Measurements from ENCODE around the gene S1PR5. TPM values are rescaled to one million over a fixed set of nuclear protein-coding genes. Genes with fewer than 3 reads are reported as not detected.
A peak's percentile ranks its signal among the peaks of the same experiment; 100 is the strongest.

Gene S1PR5
- total and polyA plus RNA-seq, 10 of the 15 experiments (the other 5 are each of a cell fraction or from before 2014, with no cell fraction given): 0.04 TPM; not detected in 9

DNA sequence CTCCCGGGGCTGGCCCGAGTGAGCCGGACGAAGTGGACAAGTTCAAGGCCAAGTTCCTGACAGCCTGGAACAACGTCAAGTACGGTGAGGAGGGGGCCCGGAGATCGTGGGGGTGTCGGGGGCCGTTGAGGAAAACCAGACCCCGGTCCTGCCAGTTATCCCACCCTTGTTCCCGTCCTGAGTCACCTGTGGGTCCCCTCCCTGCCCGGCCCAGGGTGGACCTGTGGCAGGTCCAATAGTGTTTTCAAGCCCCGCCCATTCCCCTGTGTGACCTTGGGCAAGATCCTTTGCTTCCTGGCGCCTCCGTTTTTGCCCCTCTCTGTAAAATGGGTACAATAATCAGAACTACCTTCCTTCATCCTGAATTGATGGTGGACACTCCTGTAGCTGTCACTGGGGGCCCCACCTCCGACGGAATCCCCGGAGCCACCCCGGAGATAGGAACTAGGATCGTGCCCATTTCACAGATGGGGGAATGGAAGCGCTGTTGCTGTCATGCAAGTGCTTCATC, 27.1 kb upstream of the S1PR5 start:
- TF ChIP-seq MXI1 (IDR thresholded peaks at IDR 0.05; ENCODE audit: low read depth, low read length): no peak
- TF ChIP-seq, protein P1, sequence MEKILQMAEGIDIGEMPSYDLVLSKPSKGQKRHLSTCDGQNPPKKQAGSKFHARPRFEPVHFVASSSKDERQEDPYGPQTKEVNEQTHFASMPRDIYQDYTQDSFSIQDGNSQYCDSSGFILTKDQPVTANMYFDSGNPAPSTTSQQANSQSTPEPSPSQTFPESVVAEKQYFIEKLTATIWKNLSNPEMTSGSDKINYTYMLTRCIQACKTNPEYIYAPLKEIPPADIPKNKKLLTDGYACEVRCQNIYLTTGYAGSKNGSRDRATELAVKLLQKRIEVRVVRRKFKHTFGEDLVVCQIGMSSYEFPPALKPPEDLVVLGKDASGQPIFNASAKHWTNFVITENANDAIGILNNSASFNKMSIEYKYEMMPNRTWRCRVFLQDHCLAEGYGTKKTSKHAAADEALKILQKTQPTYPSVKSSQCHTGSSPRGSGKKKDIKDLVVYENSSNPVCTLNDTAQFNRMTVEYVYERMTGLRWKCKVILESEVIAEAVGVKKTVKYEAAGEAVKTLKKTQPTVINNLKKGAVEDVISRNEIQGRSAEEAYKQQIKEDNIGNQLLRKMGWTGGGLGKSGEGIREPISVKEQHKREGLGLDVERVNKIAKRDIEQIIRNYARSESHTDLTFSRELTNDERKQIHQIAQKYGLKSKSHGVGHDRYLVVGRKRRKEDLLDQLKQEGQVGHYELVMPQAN (conservative IDR thresholded peaks at IDR 0.05): 0 out of 2 replicates have a peak, but pooled peaks have one; percentile 10
- TF ChIP-seq ESRRA (IDR thresholded peaks at IDR 0.05; ENCODE audit: low read length): peak; percentile 86; the same call in 1 of the 2 replicates
- H3K9me3 ChIP-seq (replicated peaks; ENCODE audit: control insufficient read depth, insufficient read depth, low read length): no peaks in the 10 kb centered on the region
- peak overlapping the region; percentile 100 for H3K4me2 ChIP-seq (ENCODE audit: control insufficient read depth, insufficient read depth)
- intact Hi-C loops (cut with micrococcal nuclease; ENCODE audit: unreplicated experiment) (no loop called here), in situ Hi-C loops (cut with MboI) (no loop called here)
- peak; percentile 52 for ATAC-seq
- WGBS (ENCODE audit: insufficient coverage, insufficient replicate concordance, low lambda C conversion rate, missing lambda C conversion rate): 13% methylated on average over 22 of the region's 22 CpGs
- POLR2A ChIA-PET: interaction anchor here (0.5 to 2.5 kb wide), 5 partner anchors 9 to 527 kb away, joined by 3 to 7 read pairs (median 6); no protein-coding TSS in a partner anchor
- CTCF ChIA-PET: interaction anchor here (1.1 kb wide), 1 partner anchor 99 kb away, joined by 3 read pairs; no protein-coding TSS in a partner anchor
- no peaks in the 10 kb centered on the region for H4K20me1 ChIP-seq (ENCODE audit: control insufficient read depth, insufficient read depth)
- FAIRE-seq: no peak
- peak overlapping the region; percentile 97 for H3K9ac ChIP-seq (ENCODE audit: control insufficient read depth, insufficient read depth, low read length)
- peak overlapping the region; percentile 93 for H3K4me3 ChIP-seq
- no peak for DNase-seq (ENCODE audit: low read depth, low spot score)
- BruUV-seq (replicated peaks): no TSS peak
- H2AFZ ChIP-seq (ENCODE audit: control insufficient read depth, low read depth, low read length): peak overlapping the region; percentile 86
- RAD21 ChIA-PET (ENCODE audit: unreplicated experiment): no interaction called here
- H3K79me2 ChIP-seq (ENCODE audit: control insufficient read depth, insufficient read depth, low read length): peaks cover 11% of the 10 kb centered on the region
- H3K27me3 ChIP-seq (replicated peaks in 1 of 2; ENCODE audit: control insufficient read depth in 2 of 2, insufficient read depth in 2 of 2, low read length in 1 of 2): peaks cover 0 to 1% of the 10 kb centered on the region in 2 experiments; a peak in 1 of 4 replicates
- peaks cover 11% of the 10 kb centered on the region for H3K4me1 ChIP-seq (ENCODE audit: control insufficient read depth, insufficient read depth, low read length)
- SMC1A ChIA-PET (ENCODE audit: uncharacterized antibody, unreplicated experiment): no interaction called here
- peaks cover 0 to 1% of the 10 kb centered on the region in 2 experiments; a peak in 2 of 4 replicates for H3K36me3 ChIP-seq (ENCODE audit: control insufficient read depth in 2 of 2, insufficient read depth in 2 of 2, low read length in 1 of 2)
- H3K27ac ChIP-seq (ENCODE audit: control insufficient read depth, insufficient read depth): peak overlapping the region; percentile 83

All from GM12878 (cell line).